ENCODE results near the gene TP53.

TP53 gene

GRCh38 chr17:7720125-7720524 lies 32.8 kb upstream of the TP53 start:
- CTCF ChIA-PET = interaction anchor here (0.7 to 0.9 kb wide), 2 partner anchors 109 to 120 kb away, joined by 4 read pairs; no protein-coding TSS in a partner anchor
- Histone ChIP-seq H3K36me3 (ENCODE audit: control insufficient read depth in 2 of 2, insufficient read depth in 1 of 2, low read length in 2 of 2) (no peaks in the 10 kb centered on the region), H3K9me3 (ENCODE audit: control insufficient read depth, insufficient read depth, low read depth, low read length) (no peaks in the 10 kb centered on the region)

GRCh38 chr17:7719661-7720060 lies 32.4 kb upstream of the TP53 start:
- H3K9me3 ChIP-seq (ENCODE audit: control insufficient read depth, insufficient read depth, low read depth, low read length) = no peaks in the 10 kb centered on the region
- ChIA-PET CTCF (no interaction called here), POLR2A (no interaction called here)
- H3K27ac ChIP-seq (ENCODE audit: extremely low read depth, low read depth, low read length) = no peak overlapping the region
- H3K4me1 ChIP-seq (ENCODE audit: control insufficient read depth, insufficient read depth, low read length) = peaks cover 9% of the 10 kb centered on the region
- H3K4me3 ChIP-seq (ENCODE audit: low read depth, low read length) = no peak overlapping the region
- TF ChIP-seq ZFP3 (tag by site-specific recombination; IDR thresholded peaks at IDR 0.05; ENCODE audit: low read depth) (no peak), ZNF529 (tag by site-specific recombination; IDR thresholded peaks at IDR 0.05; ENCODE audit: insufficient replicate concordance) (no peak), MZF1 (tag by site-specific recombination; IDR thresholded peaks at IDR 0.05; ENCODE audit: borderline replicate concordance) (no peak), ZBTB17 (tag by site-specific recombination; IDR thresholded peaks at IDR 0.05) (no peak), ZNF624 (tag by site-specific recombination; IDR thresholded peaks at IDR 0.05) (no peak), TRIM28 (IDR thresholded peaks at IDR 0.05; ENCODE audit: borderline replicate concordance, low read length) (no peak), ZNF146 (tag by site-specific recombination; IDR thresholded peaks at IDR 0.05) (no peak), ZNF48 (tag by site-specific recombination; IDR thresholded peaks at IDR 0.05) (no peak), ZNF707 (tag by site-specific recombination; IDR thresholded peaks at IDR 0.05) (no peak)
- TF ChIP-seq, protein P1, sequence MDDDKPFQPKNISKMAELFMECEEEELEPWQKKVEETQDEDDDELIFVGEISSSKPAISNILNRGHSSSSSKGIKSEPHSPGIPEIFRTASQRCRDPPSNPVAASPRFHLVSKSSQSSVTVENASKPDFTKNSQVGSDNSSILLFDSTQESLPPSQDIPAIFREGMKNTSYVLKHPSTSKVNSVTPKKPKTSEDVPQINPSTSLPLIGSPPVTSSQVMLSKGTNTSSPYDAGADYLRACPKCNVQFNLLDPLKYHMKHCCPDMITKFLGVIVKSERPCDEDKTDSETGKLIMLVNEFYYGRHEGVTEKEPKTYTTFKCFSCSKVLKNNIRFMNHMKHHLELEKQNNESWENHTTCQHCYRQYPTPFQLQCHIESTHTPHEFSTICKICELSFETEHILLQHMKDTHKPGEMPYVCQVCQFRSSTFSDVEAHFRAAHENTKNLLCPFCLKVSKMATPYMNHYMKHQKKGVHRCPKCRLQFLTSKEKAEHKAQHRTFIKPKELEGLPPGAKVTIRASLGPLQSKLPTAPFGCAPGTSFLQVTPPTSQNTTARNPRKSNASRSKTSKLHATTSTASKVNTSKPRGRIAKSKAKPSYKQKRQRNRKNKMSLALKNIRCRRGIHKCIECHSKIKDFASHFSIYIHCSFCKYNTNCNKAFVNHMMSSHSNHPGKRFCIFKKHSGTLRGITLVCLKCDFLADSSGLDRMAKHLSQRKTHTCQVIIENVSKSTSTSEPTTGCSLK (tag by site-specific recombination; IDR thresholded peaks at IDR 0.05) = no peak
- H3K36me3 ChIP-seq (ENCODE audit: control insufficient read depth in 2 of 2, insufficient read depth in 1 of 2, low read length in 2 of 2) = no peaks in the 10 kb centered on the region

More at GRCh38 chr17:7720125-7720524, 32.8 kb upstream of the TP53 start:
- TF ChIP-seq ZNF341 (tag by site-specific recombination; IDR thresholded peaks at IDR 0.05; ENCODE audit: low read depth) = peak; percentile 43; the same call in 1 of the 2 replicates
- TF ChIP-seq ZNF501 (tag by site-specific recombination; IDR thresholded peaks at IDR 0.05) = no peak
- TF ChIP-seq PRDM10 (tag by site-specific recombination; IDR thresholded peaks at IDR 0.05) = peak; percentile 60
- TF ChIP-seq ZBTB17 (tag by site-specific recombination; IDR thresholded peaks at IDR 0.05) = 0 out of 2 replicates have a peak, but pooled peaks have one; percentile 29
- peak; percentile 85 for TF ChIP-seq GLIS1 (tag by site-specific recombination; IDR thresholded peaks at IDR 0.05)
- TF ChIP-seq ZBTB8A (tag by site-specific recombination; IDR thresholded peaks at IDR 0.05) = peak; percentile 73
- TF ChIP-seq, protein P2, sequence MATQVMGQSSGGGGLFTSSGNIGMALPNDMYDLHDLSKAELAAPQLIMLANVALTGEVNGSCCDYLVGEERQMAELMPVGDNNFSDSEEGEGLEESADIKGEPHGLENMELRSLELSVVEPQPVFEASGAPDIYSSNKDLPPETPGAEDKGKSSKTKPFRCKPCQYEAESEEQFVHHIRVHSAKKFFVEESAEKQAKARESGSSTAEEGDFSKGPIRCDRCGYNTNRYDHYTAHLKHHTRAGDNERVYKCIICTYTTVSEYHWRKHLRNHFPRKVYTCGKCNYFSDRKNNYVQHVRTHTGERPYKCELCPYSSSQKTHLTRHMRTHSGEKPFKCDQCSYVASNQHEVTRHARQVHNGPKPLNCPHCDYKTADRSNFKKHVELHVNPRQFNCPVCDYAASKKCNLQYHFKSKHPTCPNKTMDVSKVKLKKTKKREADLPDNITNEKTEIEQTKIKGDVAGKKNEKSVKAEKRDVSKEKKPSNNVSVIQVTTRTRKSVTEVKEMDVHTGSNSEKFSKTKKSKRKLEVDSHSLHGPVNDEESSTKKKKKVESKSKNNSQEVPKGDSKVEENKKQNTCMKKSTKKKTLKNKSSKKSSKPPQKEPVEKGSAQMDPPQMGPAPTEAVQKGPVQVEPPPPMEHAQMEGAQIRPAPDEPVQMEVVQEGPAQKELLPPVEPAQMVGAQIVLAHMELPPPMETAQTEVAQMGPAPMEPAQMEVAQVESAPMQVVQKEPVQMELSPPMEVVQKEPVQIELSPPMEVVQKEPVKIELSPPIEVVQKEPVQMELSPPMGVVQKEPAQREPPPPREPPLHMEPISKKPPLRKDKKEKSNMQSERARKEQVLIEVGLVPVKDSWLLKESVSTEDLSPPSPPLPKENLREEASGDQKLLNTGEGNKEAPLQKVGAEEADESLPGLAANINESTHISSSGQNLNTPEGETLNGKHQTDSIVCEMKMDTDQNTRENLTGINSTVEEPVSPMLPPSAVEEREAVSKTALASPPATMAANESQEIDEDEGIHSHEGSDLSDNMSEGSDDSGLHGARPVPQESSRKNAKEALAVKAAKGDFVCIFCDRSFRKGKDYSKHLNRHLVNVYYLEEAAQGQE (tag by site-specific recombination; IDR thresholded peaks at IDR 0.05) = no peak
- no peak overlapping the region for H3K4me3 ChIP-seq (ENCODE audit: low read depth, low read length)
- H3K27ac ChIP-seq (ENCODE audit: extremely low read depth, low read depth, low read length) = no peak overlapping the region
- POLR2A ChIA-PET = interaction anchor here (0.8 kb wide), 1 partner anchor 33 kb away, joined by 5 read pairs; the partner anchor contains the start of gene TP53
- H3K4me1 ChIP-seq (ENCODE audit: control insufficient read depth, insufficient read depth, low read length) = peaks cover 9% of the 10 kb centered on the region
